Trophoblast cell (in vitro differentiated cells and primary cell): ENCODE measurements around the gene ATL1. TPM values are rescaled to one million over a fixed set of nuclear protein-coding genes. Genes with fewer than 3 reads are reported as not detected.
A peak's percentile ranks its signal among the peaks of the same experiment; 100 is the strongest.

Experiments used
- DNase-seq, 2 donors: peaks; one replicate each; pipeline ENCODE4 v3.0.0-alpha.2; 2016
- H2AFZ ChIP-seq: 2 replicates; pipeline ENCODE4 v1.6.1; 2013; ENCODE audit warnings: low read length, moderate library complexity, mild to moderate bottlenecking; ENCODE audit not compliant: insufficient read depth, poor library complexity
- H2AK5ac ChIP-seq: 2 replicates; pipeline ENCODE4 v1.6.1; 2013; ENCODE audit warnings: mild to moderate bottlenecking, low read length
- H2BK120ac ChIP-seq: 2 replicates; pipeline ENCODE4 v1.6.1; 2013; ENCODE audit warnings: low read length, mild to moderate bottlenecking, moderate library complexity; ENCODE audit not compliant: insufficient read depth, poor library complexity
- H2BK12ac ChIP-seq: 2 replicates; pipeline ENCODE4 v1.6.1; 2013; ENCODE audit warnings: mild to moderate bottlenecking, low read length, moderate library complexity
- H2BK5ac ChIP-seq: 2 replicates; pipeline ENCODE4 v1.6.1; 2013; ENCODE audit warnings: low read length, low read depth, moderate library complexity, mild to moderate bottlenecking; ENCODE audit not compliant: poor library complexity
- H3K14ac ChIP-seq: 2 replicates; pipeline ENCODE4 v1.6.1; 2013; ENCODE audit warnings: mild to moderate bottlenecking, low read length
- H3K18ac ChIP-seq: 2 replicates; pipeline ENCODE4 v1.6.1; 2013; ENCODE audit warnings: mild to moderate bottlenecking, low read length
- H3K23ac ChIP-seq: 2 replicates; pipeline ENCODE4 v1.6.1; 2013; ENCODE audit warnings: low read length
- H3K27ac ChIP-seq: 2 replicates; pipeline ENCODE4 v1.5.1; 2013; ENCODE audit warnings: low read depth, mild to moderate bottlenecking, inconsistent platforms, low read length, moderate library complexity
- H3K27me3 ChIP-seq: 2 replicates; pipeline ENCODE4 v1.6.1; 2013; ENCODE audit warnings: inconsistent platforms, mild to moderate bottlenecking, low read length, moderate library complexity; ENCODE audit not compliant: insufficient read depth
- H3K36me3 ChIP-seq, 2 experiments: 1 replicate in 1 of 2; 2 replicates in 1 of 2; pipeline ENCODE4 v1.6.1; 2013; ENCODE audit warnings: low read length in 2 of 2, mild to moderate bottlenecking in 2 of 2, moderate library complexity in 1 of 2; ENCODE audit not compliant: insufficient read depth in 2 of 2, control insufficient read depth in 1 of 2
- H3K4ac ChIP-seq: 2 replicates; pipeline ENCODE4 v1.6.1; 2013; ENCODE audit warnings: low read depth, mild to moderate bottlenecking, low read length, moderate library complexity
- H3K4me1 ChIP-seq, 2 experiments: 1 replicate in 1 of 2; 2 replicates in 1 of 2; pipeline ENCODE4 v1.6.1; 2013; ENCODE audit warnings: low read length in 2 of 2, mild to moderate bottlenecking in 2 of 2, moderate library complexity in 1 of 2; ENCODE audit not compliant: insufficient read depth in 2 of 2, control insufficient read depth in 1 of 2
- H3K4me2 ChIP-seq: 2 replicates; pipeline ENCODE4 v1.6.1; 2013; ENCODE audit warnings: inconsistent platforms, mild to moderate bottlenecking, low read length, moderate library complexity
- H3K4me3 ChIP-seq: 2 replicates; pipeline ENCODE4 v1.5.1; 2013; ENCODE audit warnings: mild to moderate bottlenecking, low read depth, low read length, inconsistent platforms
- H3K79me1 ChIP-seq: one replicate; pipeline ENCODE4 v1.6.1; 2013; ENCODE audit warnings: low read length
- H3K79me2 ChIP-seq: 2 replicates; pipeline ENCODE4 v1.6.1; 2013; ENCODE audit warnings: low read length, mild to moderate bottlenecking; ENCODE audit not compliant: control insufficient read depth, insufficient read depth, poor library complexity
- H3K9ac ChIP-seq: 2 replicates; pipeline ENCODE4 v1.6.1; 2013; ENCODE audit warnings: mild to moderate bottlenecking, low read length
- H3K9me3 ChIP-seq: 2 replicates; pipeline ENCODE4 v1.6.1; 2013; ENCODE audit warnings: low read depth, mild to moderate bottlenecking, control low read depth, inconsistent platforms, low read length; ENCODE audit not compliant: insufficient read depth
- H4K12ac ChIP-seq: 2 replicates; pipeline ENCODE4 v1.6.1; 2013; ENCODE audit warnings: low read depth, mild to moderate bottlenecking, low read length, moderate library complexity
- H4K8ac ChIP-seq: 2 replicates; pipeline ENCODE4 v1.6.1; 2013; ENCODE audit warnings: low read depth, mild to moderate bottlenecking, low read length, moderate library complexity
- H4K91ac ChIP-seq: one replicate; pipeline ENCODE4 v1.6.1; 2013; ENCODE audit warnings: low read depth, mild to moderate bottlenecking, low read length, moderate library complexity
- WGBS: extraction: QIAGEN DNeasy Blood & Tissue Kit; methylation state at CpG from one replicate; pipeline ENCODE4 v1.1.7; 2013; ENCODE audit warnings: missing lambda C conversion rate; ENCODE audit not compliant: insufficient read length, insufficient coverage; ENCODE audit errors: extremely low coverage; 5-methylcytosine and 5-hydroxymethylcytosine counted together
- polyA plus RNA-seq: library from polyadenylated mRNA; stranded (reverse); fragments of 200-250 nt; gene quantifications from 2 replicates; pipeline ENCODE4 v1.2.3, GENCODE V29; 2013

The ATL1 gene
- 0.93 and 1.1 TPM in 2 replicates for polyA plus RNA-seq

- H3K9ac ChIP-seq, result no peak within 1 kb of the TSS
Measured at GRCh38 chr14:50559990-50560930, at the start of gene ATL1. Gene ATL1 (plus strand): TSS chr14:50560145. CDS start chr14:50560266, 121 bp downstream.

GRCh38 chr14:50510157-50510556, 49.8 kb upstream of the ATL1 start:
- no peak overlapping the region for H3K4me3 ChIP-seq
- no peak overlapping the region for H3K14ac ChIP-seq
- no peaks in the 10 kb centered on the region for H3K79me1 ChIP-seq
- H3K36me3 ChIP-seq, result peaks cover 0 to 4% of the 10 kb centered on the region in 2 experiments
- no peak overlapping the region for H4K8ac ChIP-seq
- no peak overlapping the region for H2AFZ ChIP-seq
- H2AK5ac ChIP-seq, result no peak overlapping the region
- no peak overlapping the region for H2BK5ac ChIP-seq
- no peaks in the 10 kb centered on the region for H3K9me3 ChIP-seq
- H3K18ac ChIP-seq, result no peak overlapping the region
- no peaks in the 10 kb centered on the region for H3K79me2 ChIP-seq
- H3K27ac ChIP-seq, result no peak overlapping the region
- H4K91ac ChIP-seq, result no peak overlapping the region
- no peak for DNase-seq
- no CpG with 5 or more reads among the region's 7 CpGs for WGBS
- H4K12ac ChIP-seq, result no peak overlapping the region
- no peaks in the 10 kb centered on the region for H3K4me1 ChIP-seq
- no peak overlapping the region for H3K4me2 ChIP-seq
- no peak overlapping the region for H3K23ac ChIP-seq
- no peaks in the 10 kb centered on the region for H3K27me3 ChIP-seq
- H3K4ac ChIP-seq, result no peak overlapping the region
- no peak overlapping the region for H2BK120ac ChIP-seq
- H3K9ac ChIP-seq, result no peak overlapping the region
- H2BK12ac ChIP-seq, result no peak overlapping the region

More at GRCh38 chr14:50559990-50560930, at the start of gene ATL1:
- DNase-seq, result peak; percentile 51 to 62
- no peak within 1 kb of the TSS for H3K27ac ChIP-seq
- H2AK5ac ChIP-seq, result no peak within 1 kb of the TSS
- WGBS, result no CpG with 5 or more reads among the region's 66 CpGs
- no peak within 1 kb of the TSS for H2BK5ac ChIP-seq
- peak within 1 kb of the TSS; percentile 58 for H2AFZ ChIP-seq
- no peaks in the 10 kb centered on the region for H3K9me3 ChIP-seq
- no peak within 1 kb of the TSS for H3K18ac ChIP-seq
- H3K27me3 ChIP-seq, result peaks cover 3% of the 10 kb centered on the region
- no peak within 1 kb of the TSS for H3K14ac ChIP-seq
- no peaks in the 10 kb centered on the region for H3K79me1 ChIP-seq
- no peak within 1 kb of the TSS for H3K4ac ChIP-seq
- H4K8ac ChIP-seq, result no peak within 1 kb of the TSS
- no peak within 1 kb of the TSS for H2BK12ac ChIP-seq
- H3K4me2 ChIP-seq, result peak within 1 kb of the TSS; percentile 92
- H4K91ac ChIP-seq, result no peak within 1 kb of the TSS
- H3K23ac ChIP-seq, result no peak within 1 kb of the TSS
- peak within 1 kb of the TSS; percentile 70 for H3K4me3 ChIP-seq
- H3K36me3 ChIP-seq, result no peaks in the 10 kb centered on the region
- H3K79me2 ChIP-seq, result no peaks in the 10 kb centered on the region
- peaks cover 4 to 5% of the 10 kb centered on the region in 2 experiments for H3K4me1 ChIP-seq
- H4K12ac ChIP-seq, result no peak within 1 kb of the TSS
- no peak within 1 kb of the TSS for H2BK120ac ChIP-seq

- Histone ChIP-seq H3K79me1 (no peaks in the 10 kb centered on the region), H3K14ac (no peak overlapping the region), H3K4me3 (no peak overlapping the region), H3K18ac (no peak overlapping the region), H3K4ac (no peak overlapping the region), H3K36me3 (peaks cover 0 to 4% of the 10 kb centered on the region in 2 experiments), H4K91ac (no peak overlapping the region), H2AFZ (no peak overlapping the region), H3K4me2 (no peak overlapping the region), H4K12ac (no peak overlapping the region), H3K9me3 (no peaks in the 10 kb centered on the region), H3K23ac (no peak overlapping the region), H2BK12ac (no peak overlapping the region), H3K27me3 (no peaks in the 10 kb centered on the region), H3K79me2 (no peaks in the 10 kb centered on the region), H3K4me1 (no peaks in the 10 kb centered on the region), H2BK120ac (no peak overlapping the region), H4K8ac (no peak overlapping the region), H2AK5ac (no peak overlapping the region), H2BK5ac (no peak overlapping the region), H3K27ac (no peak overlapping the region), H3K9ac (no peak overlapping the region)
- no peak for DNase-seq
- WGBS, result no CpG with 5 or more reads among the region's 4 CpGs
Measured at GRCh38 chr14:50512463-50512862, 47.5 kb upstream of the ATL1 start.

- Histone ChIP-seq H3K4me1 (no peaks in the 10 kb centered on the region), H3K36me3 (peaks cover 2 to 4% of the 10 kb centered on the region in 2 experiments), H3K9me3 (no peaks in the 10 kb centered on the region), H4K91ac (no peak overlapping the region), H3K4ac (no peak overlapping the region), H4K12ac (no peak overlapping the region), H2AFZ (no peak overlapping the region), H2AK5ac (no peak overlapping the region), H2BK120ac (no peak overlapping the region), H3K79me2 (no peaks in the 10 kb centered on the region), H3K14ac (no peak overlapping the region), H3K27ac (no peak overlapping the region), H4K8ac (no peak overlapping the region), H3K23ac (no peak overlapping the region), H3K4me3 (no peak overlapping the region), H3K9ac (no peak overlapping the region), H2BK12ac (no peak overlapping the region), H3K27me3 (no peaks in the 10 kb centered on the region), H3K4me2 (no peak overlapping the region), H2BK5ac (no peak overlapping the region), H3K79me1 (no peaks in the 10 kb centered on the region), H3K18ac (no peak overlapping the region)
- no peak for DNase-seq
- WGBS, result no CpG with 5 or more reads among the region's 2 CpGs
Measured at GRCh38 chr14:50516091-50516490, 43.9 kb upstream of the ATL1 start.
